ENCODE measurements around the gene C10orf53. TPM values are rescaled to one million over a fixed set of nuclear protein-coding genes. Genes with fewer than 3 reads are reported as not detected.
"Not testable (repeated sequence)": the region's sequence is repeated elsewhere in the genome, so short reads cannot be mapped to it uniquely, and the experiment has no call there.

The C10orf53 gene
- total RNA-seq, 1 donor from 2014 or later = not detected

DNA sequence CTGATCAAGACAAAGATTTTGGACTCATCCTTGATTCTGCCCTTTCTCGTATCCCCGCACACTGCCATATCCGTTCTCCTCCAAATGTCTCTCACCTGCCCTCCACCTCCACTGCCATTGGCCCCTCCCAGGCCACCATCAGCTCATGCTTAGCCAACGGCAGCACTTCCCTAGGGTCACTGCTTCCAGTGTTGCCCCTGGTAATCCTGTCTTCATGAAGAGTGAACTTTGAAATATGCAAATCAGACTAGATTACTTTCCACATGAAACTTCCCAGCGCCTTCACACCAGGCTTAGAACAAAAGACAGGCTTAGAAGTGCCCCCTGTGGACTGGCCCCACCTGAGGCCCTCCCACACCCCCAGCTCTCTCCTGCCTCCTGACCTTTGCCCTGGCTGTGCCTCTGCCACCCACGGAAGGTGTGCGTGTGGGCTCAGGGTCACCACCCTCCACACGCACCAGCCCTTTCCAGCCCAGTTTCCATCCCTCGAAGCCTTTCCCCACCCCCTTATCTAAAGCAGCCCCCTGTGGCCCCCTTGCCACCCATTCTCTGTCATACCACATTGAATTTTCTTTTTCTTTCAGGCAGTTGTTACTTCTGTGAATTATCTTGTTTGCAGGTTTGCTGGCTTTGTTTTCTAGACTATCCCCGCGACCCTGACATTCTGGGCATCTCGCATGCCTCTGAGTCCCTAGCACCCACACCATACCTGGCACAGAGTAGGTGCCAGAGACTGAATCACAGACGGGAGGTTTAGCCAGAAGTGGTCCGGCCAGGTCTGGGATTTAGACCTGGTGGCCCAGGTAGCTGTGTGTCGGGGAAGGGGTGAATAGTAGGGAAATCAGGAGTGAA lies 26.8 kb upstream of the C10orf53 start:
- DNase-seq = no peak

- DNase-seq = no peak
Observed at GRCh38 chr10:49653273-49653929, 26.1 kb upstream of the C10orf53 start.

GRCh38 chr10:49654036-49654693 lies 25.3 kb upstream of the C10orf53 start:
- no peak for DNase-seq

DNA sequence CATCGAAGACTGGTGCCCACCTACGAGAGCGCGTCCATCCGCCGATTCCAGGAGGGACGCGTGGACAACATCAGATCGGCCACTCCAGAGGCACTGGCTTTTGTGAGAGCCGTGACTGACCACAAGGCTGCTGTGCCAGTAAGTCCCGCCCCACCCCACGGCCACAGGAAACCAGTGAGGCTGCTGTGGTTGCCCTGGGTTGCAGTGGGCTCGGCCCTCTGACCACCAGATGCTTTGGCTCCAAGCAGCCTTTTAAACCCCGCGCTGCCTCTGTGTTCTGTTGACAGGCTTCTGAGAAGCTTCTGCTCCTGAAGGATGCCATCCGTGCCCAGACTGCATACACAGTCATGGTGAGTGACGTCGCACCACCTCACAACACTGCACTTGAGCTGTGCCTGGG lies 24.4 kb upstream of the C10orf53 start:
- no peak for DNase-seq

GRCh38 chr10:49656845-49657493 lies 22.5 kb upstream of the C10orf53 start:
- DNase-seq = no peak

DNA sequence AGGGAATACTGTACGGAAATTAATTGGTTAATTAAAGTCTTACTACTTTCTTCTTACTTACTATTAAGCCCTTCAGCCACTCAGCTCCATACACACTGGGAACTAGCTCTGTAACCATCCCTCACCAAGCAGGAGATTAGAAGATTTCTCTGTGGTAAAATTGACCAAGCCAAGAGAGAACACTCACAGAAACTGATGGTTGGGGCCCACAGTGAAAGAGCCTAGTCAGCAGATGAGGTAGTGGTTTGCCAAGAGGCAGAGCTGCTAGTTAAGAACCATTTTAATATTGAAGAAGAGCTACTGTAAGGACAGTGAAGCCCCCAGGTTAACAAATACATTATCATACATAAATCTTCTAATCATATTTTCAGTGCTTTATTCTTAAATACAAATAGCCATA lies 21.8 kb upstream of the C10orf53 start:
- no peak for DNase-seq

GRCh38 chr10:49661140-49661856 lies 18.2 kb upstream of the C10orf53 start:
- DNase-seq = no peak

GRCh38 chr10:49662169-49662830 lies 17.2 kb upstream of the C10orf53 start:
- DNase-seq = no peak

- DNase-seq = no peak
Observed at GRCh38 chr10:49663596-49663995, 15.9 kb upstream of the C10orf53 start.

GRCh38 chr10:49664006-49664841 lies 15.2 kb upstream of the C10orf53 start:
- no peak for DNase-seq

DNA sequence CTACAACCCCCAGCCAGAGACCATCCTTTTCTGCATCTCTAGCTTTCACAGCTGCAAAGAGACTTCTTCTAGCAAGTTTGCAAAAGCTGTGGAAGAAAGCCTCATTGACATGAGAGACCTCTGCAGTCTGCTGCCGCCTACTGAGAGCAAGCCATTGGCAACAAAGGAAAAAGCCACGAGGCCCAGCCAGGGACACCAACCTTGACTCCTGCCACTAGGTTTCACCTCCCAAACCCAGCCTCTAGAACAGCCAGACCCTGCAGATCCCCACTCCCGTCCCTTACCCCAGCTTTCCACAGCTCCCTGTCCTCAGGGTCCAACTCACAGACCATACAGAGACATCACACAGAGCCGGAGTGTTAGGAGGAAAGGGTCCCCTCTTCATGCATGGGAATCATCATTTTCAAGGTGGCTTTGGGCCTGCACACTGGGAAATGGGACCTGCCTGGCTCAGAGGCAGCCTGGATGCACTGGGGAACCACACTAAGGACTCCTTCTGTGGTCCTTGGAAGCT lies 14.6 kb upstream of the C10orf53 start:
- no peak for DNase-seq

GRCh38 chr10:49666054-49666615 lies 13.3 kb upstream of the C10orf53 start:
- DNase-seq = no peak

GRCh38 chr10:49666685-49667084 lies 12.8 kb upstream of the C10orf53 start:
- DNase-seq = no peak

DNA sequence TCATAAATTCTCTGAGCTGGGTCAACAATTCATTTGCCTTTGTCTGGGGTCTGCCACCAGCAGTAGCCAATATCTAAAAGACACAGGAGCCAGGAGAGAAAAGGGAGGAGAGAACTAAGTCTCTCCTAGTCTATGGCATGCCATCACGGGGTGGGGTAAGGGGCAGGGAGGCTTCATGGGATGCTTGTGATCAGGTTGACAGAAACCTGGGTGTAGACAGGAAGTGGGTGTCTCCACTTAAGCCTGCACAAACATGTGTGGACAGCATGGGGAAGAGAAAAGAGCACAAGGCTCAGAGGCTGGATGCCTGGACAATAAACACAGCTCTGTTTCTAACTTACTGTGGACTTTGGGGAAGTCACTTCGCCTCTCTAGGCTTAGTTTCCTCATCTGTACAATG lies 11.5 kb upstream of the C10orf53 start:
- DNase-seq = no peak

GRCh38 chr10:49668684-49669083 lies 10.8 kb upstream of the C10orf53 start:
- no peak for DNase-seq

DNA sequence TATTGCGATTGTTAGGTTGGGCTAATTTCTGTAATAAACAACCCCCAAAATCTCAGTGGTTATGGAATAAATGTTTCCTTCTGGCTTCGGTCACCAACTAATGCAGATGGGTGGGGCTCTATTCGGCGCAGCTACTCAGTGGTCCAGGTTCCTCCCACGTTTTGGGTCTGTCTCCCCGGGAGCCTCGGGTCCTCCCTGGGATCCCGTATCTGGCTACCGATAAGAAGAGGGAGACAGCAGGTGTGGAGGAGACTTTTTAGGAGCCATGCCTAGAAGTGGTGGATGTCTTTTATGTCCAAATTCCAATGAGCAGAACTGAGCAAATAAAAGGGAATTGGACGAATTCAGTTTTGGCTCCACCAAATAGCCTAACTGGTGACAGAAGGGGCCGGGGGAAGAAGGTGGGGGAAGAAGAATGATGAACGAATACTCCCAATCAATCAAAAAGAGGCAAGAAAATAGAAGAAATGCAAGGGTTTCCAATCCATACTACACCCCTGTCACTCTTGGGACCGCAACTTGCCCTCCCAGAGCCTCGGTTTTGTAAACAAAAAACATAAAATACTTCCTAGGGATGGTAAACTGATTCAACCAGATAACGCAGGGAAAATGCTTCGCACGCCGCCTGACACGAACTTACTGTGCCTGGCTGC lies 498 bp upstream of the C10orf53 start:
- DNase-seq = no peak

DNA sequence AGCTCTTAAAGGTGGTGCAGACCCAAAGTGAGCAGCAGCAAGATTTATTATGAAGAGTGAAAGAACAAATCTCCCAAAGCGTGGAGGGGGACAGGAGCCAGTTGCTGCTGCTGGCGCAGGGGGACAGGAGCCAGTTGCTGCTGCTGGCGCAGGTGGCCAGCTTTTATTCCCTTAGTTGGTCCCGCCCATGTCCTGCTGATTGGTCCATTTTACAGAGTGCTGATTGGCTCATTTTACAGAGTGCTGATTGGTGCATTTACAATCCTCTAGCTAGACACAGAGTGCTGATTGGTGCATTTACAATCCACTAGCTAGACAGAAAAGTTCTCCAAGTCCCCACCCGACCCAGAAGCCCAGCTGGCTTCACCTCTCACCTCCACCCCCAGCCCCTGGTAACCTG lies 3.0 kb downstream of the C10orf53 start:
- not testable (repeated sequence) for DNase-seq

GRCh38 chr10:49682879-49683278 lies 3.4 kb downstream of the C10orf53 start:
- no peak for DNase-seq

DNA sequence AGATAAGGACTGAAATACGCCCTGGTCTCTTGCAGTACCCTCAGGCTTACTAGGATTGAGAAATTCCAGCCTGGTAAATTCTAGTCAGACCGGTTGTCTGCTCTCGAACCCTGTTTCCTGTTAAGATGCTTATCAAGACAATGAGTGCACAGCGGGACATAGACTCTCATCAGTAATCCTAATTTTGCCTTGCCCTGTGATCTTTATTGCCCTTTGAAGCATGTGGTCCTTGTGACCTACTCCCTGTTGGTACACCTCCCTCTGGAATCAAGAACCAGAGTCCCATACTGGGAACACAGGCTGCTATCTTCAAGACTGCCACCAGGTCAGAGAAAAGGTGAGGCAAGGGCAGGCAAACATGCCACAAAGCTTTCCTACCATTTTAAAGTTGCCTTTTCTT lies 7.2 kb downstream of the C10orf53 start:
- DNase-seq = no peak

All from dermis blood vessel endothelial cell (primary cell).